Vagina (tissue), 2 donors: ENCODE measurements around the gene FEM1C.

Experiments used
- POLR2A ChIP-seq, 2 donors: fragments of 450-650 bp; IDR thresholded peaks; one replicate each; pipeline ENCODE4 v1.6.1; 2017; ENCODE audit warnings: antibody characterized with exemption in 2 of 2, mild to moderate bottlenecking in 2 of 2, moderate library complexity in 2 of 2
- POLR2AphosphoS5 ChIP-seq, 2 donors: sonication (generic); formaldehyde crosslinking; IDR thresholded peaks; one replicate each; pipeline ENCODE4 v1.9.0; 2017; ENCODE audit warnings: antibody characterized with exemption in 2 of 2, mild to moderate bottlenecking in 2 of 2, low read depth in 1 of 2; ENCODE audit not compliant: insufficient read depth in 1 of 2
- TF ChIP-seq, protein P1 (sequence below), 3 experiments: fragments of 450-650 bp in 2 of 3; fragments of 200-600 bp in 1 of 3; sonication (generic) in 1 of 3; IDR thresholded peaks; one replicate each; pipeline ENCODE4 v1.5.1; 2017 to 2019; ENCODE audit warnings: antibody characterized with exemption in 3 of 3, mild to moderate bottlenecking in 2 of 3, moderate library complexity in 2 of 3

DNA sequence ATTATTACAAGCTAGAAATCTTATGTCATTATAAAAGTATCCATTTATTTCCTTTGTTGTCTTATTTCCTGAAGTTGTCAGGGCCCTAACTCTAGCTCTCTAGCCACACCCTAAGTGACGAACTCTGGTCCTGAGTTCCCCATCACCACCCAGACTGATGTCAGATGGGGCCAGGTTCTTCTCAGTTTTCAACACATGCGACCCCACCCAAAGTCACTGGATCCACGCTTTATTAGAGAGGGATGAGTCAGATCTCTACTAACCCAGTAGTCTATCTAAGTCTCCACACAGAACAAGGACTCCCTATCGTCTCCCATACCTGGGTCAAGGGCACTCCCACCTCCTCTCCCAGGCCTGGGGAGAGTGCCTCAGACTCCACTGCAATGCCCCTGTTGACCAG is 6.8 kb upstream of the FEM1C start:
- TF ChIP-seq, protein P1, sequence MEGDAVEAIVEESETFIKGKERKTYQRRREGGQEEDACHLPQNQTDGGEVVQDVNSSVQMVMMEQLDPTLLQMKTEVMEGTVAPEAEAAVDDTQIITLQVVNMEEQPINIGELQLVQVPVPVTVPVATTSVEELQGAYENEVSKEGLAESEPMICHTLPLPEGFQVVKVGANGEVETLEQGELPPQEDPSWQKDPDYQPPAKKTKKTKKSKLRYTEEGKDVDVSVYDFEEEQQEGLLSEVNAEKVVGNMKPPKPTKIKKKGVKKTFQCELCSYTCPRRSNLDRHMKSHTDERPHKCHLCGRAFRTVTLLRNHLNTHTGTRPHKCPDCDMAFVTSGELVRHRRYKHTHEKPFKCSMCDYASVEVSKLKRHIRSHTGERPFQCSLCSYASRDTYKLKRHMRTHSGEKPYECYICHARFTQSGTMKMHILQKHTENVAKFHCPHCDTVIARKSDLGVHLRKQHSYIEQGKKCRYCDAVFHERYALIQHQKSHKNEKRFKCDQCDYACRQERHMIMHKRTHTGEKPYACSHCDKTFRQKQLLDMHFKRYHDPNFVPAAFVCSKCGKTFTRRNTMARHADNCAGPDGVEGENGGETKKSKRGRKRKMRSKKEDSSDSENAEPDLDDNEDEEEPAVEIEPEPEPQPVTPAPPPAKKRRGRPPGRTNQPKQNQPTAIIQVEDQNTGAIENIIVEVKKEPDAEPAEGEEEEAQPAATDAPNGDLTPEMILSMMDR (IDR thresholded peaks at IDR 0.05), result no peak
- TF ChIP-seq POLR2AphosphoS5 (IDR thresholded peaks at IDR 0.05; ENCODE audit: insufficient read depth in 1 of 2, low read depth in 1 of 2), result no peak
- TF ChIP-seq POLR2A (IDR thresholded peaks at IDR 0.05), result no peak
